OCI-LY7 (cell line): ENCODE data around the gene SPEN. TPM values are rescaled to one million over a fixed set of nuclear protein-coding genes. Genes with fewer than 3 reads are reported as not detected.

Experiments
- BruUV-seq: library from RNA; stranded (reverse); fragments of 400-500 nt; replicated peaks from 2 replicates; lab custom pipeline; 2021; lab: Mats Ljungman, UMichigan
- CTCF ChIA-PET: fragments of 300-600 bp; sonication (Branson Sonifier 250); formaldehyde crosslinking; loops from one replicate; lab custom pipeline; 2022; ENCODE audit warnings: antibody characterized with exemption; ENCODE audit not compliant: unreplicated experiment; lab: Charles Lee
- POLR2A ChIA-PET: fragments of 300-600 bp; sonication (Branson Sonifier 250); formaldehyde crosslinking; loops from one replicate; lab custom pipeline; 2022; ENCODE audit warnings: antibody characterized with exemption; lab: Charles Lee
- DNase-seq: peaks from one replicate; pipeline ENCODE4 v3.0.0-alpha.2; 2015; ENCODE audit warnings: low spot score
- H2AFZ ChIP-seq: fragments of 200-600 bp; sonication (generic), shearing (Covaris generic); 2 replicates; pipeline ENCODE4 v1.6.1; 2014; ENCODE audit warnings: mild to moderate bottlenecking, antibody characterized with exemption, low read length, moderate library complexity
- H3K27ac ChIP-seq: fragments of 200-600 bp; sonication (generic); 2 replicates; pipeline ENCODE4 v1.5.1; 2014; ENCODE audit warnings: mixed run types, low read depth, mild to moderate bottlenecking, moderate library complexity, low read length, inconsistent platforms; ENCODE audit not compliant: poor library complexity, severe bottlenecking
- H3K36me3 ChIP-seq: fragments of 200-600 bp; sonication (generic); 2 replicates; pipeline ENCODE4 v1.6.1; 2014; ENCODE audit warnings: mild to moderate bottlenecking, antibody characterized with exemption, low read length, moderate library complexity, mixed read lengths; ENCODE audit not compliant: insufficient read depth
- H3K4me1 ChIP-seq: fragments of 200-600 bp; sonication (generic); 2 replicates; pipeline ENCODE4 v1.5.1; 2014; ENCODE audit warnings: mild to moderate bottlenecking, low read length; ENCODE audit not compliant: insufficient read depth, poor library complexity, severe bottlenecking
- H3K4me2 ChIP-seq: fragments of 200-600 bp; sonication (generic); 2 replicates; pipeline ENCODE4 v1.6.1; 2014; ENCODE audit warnings: mild to moderate bottlenecking, low read length
- H3K4me3 ChIP-seq: fragments of 200-600 bp; sonication (generic); 2 replicates; pipeline ENCODE4 v1.5.1; 2014; ENCODE audit warnings: mild to moderate bottlenecking, low read depth, low read length; ENCODE audit not compliant: poor library complexity, severe bottlenecking
- H3K79me2 ChIP-seq: fragments of 200-600 bp; sonication (generic); 2 replicates; pipeline ENCODE4 v1.6.1; 2016; ENCODE audit warnings: low read depth, mild to moderate bottlenecking, low read length, moderate library complexity, mixed read lengths; ENCODE audit not compliant: insufficient read depth
- H3K9me2 ChIP-seq: fragments of 200-600 bp; sonication (generic); 2 replicates; pipeline ENCODE4 v1.6.1; 2016; ENCODE audit warnings: mild to moderate bottlenecking, low read length, mixed read lengths; ENCODE audit not compliant: insufficient read depth
- H3K9me3 ChIP-seq: fragments of 200-600 bp; sonication (generic); 2 replicates; pipeline ENCODE4 v1.6.1; 2014; ENCODE audit warnings: mild to moderate bottlenecking, mixed run types, low read length, mixed read lengths
- H4K20me1 ChIP-seq: fragments of 200-600 bp; sonication (generic); 2 replicates; pipeline ENCODE4 v1.6.1; 2014; ENCODE audit warnings: mild to moderate bottlenecking, antibody characterized with exemption, low read length, moderate library complexity, mixed read lengths; ENCODE audit not compliant: insufficient read depth
- EZH2phosphoT487 ChIP-seq: fragments of 200-600 bp; sonication (generic); IDR thresholded peaks from 2 replicates; pipeline ENCODE4 v1.6.1; 2018; ENCODE audit warnings: low read depth, borderline replicate concordance, mild to moderate bottlenecking, mixed run types, antibody characterized with exemption, low read length, moderate library complexity, mixed read lengths
- intact Hi-C: fragments of 100-400 bp; cut with micrococcal nuclease; formaldehyde crosslinking; loops from one replicate; pipeline ENCODE4 v1.10.0; 2022; ENCODE audit not compliant: unreplicated experiment
- total RNA-seq, 2 experiments: library from RNA; depleted of rRNA in 1 of 2; stranded (reverse); fragments of >200 nt in 1 of 2; shearing (Covaris generic) in 1 of 2; gene quantifications; 2 replicates each; pipeline ENCODE4 v1.2.3, GENCODE V29; 2014 to 2022
- TF ChIP-seq, protein P1 (sequence below): fragments of 200-600 bp; sonication (generic); conservative IDR thresholded peaks from 2 replicates; pipeline ENCODE4 v1.5.1; 2014; ENCODE audit warnings: mild to moderate bottlenecking, antibody characterized with exemption, low read length, moderate library complexity, mixed read lengths

The SPEN gene
- total RNA-seq, 2 experiments from 2014 or later: 40.7 to 87.1 TPM

DNA sequence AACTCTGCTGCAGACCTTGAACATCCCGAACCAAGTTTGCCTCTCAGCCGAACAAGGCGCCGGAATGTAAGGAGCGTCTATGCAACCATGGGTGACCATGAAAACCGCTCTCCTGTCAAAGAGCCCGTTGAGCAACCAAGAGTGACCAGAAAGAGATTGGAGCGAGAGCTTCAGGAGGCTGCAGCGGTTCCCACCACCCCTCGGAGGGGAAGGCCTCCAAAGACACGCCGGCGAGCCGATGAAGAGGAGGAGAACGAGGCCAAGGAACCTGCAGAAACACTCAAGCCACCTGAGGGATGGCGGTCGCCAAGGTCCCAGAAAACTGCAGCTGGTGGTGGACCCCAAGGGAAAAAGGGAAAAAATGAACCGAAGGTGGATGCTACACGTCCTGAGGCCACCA, 84.4 kb downstream of the SPEN start:
- Histone ChIP-seq H3K36me3 (peaks cover 99% of the 10 kb centered on the region), H3K9me2 (no peaks in the 10 kb centered on the region), H3K4me3 (no peak overlapping the region), H3K4me1 (no peaks in the 10 kb centered on the region), H4K20me1 (no peaks in the 10 kb centered on the region), H3K79me2 (no peaks in the 10 kb centered on the region), H3K9me3 (no peaks in the 10 kb centered on the region), H2AFZ (no peak overlapping the region), H3K4me2 (no peak overlapping the region), H3K27ac (no peak overlapping the region)
- no peak for DNase-seq
- no TSS peak for BruUV-seq
- POLR2A ChIA-PET: no interaction called here
- TF ChIP-seq, protein P1, sequence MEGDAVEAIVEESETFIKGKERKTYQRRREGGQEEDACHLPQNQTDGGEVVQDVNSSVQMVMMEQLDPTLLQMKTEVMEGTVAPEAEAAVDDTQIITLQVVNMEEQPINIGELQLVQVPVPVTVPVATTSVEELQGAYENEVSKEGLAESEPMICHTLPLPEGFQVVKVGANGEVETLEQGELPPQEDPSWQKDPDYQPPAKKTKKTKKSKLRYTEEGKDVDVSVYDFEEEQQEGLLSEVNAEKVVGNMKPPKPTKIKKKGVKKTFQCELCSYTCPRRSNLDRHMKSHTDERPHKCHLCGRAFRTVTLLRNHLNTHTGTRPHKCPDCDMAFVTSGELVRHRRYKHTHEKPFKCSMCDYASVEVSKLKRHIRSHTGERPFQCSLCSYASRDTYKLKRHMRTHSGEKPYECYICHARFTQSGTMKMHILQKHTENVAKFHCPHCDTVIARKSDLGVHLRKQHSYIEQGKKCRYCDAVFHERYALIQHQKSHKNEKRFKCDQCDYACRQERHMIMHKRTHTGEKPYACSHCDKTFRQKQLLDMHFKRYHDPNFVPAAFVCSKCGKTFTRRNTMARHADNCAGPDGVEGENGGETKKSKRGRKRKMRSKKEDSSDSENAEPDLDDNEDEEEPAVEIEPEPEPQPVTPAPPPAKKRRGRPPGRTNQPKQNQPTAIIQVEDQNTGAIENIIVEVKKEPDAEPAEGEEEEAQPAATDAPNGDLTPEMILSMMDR: no peak
- no peak for TF ChIP-seq EZH2phosphoT487
- CTCF ChIA-PET: no interaction called here
- intact Hi-C loops: loop anchor here (5.0 kb wide), 1 partner anchor 115 kb away; no protein-coding TSS in a partner anchor

DNA sequence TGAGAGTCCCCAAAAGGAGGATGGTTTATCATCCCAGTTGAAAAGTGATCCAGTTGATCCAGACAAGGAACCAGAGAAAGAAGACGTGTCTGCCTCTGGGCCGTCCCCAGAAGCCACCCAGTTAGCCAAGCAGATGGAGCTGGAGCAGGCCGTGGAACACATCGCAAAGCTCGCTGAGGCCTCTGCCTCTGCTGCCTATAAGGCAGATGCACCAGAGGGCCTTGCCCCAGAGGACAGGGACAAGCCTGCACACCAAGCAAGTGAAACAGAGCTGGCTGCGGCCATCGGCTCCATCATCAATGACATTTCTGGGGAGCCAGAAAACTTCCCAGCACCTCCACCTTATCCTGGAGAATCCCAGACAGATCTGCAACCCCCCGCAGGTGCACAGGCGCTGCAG, 85.1 kb downstream of the SPEN start:
- H3K9me3 ChIP-seq: no peaks in the 10 kb centered on the region
- no peak for TF ChIP-seq EZH2phosphoT487
- TF ChIP-seq, protein P1: no peak
- H3K4me2 ChIP-seq: no peak overlapping the region
- H3K4me3 ChIP-seq: no peak overlapping the region
- H2AFZ ChIP-seq: no peak overlapping the region
- no TSS peak for BruUV-seq
- no peak for DNase-seq
- ChIA-PET CTCF (no interaction called here), POLR2A (no interaction called here)
- H3K27ac ChIP-seq: no peak overlapping the region
- H3K9me2 ChIP-seq: no peaks in the 10 kb centered on the region
- H3K79me2 ChIP-seq: no peaks in the 10 kb centered on the region
- no peaks in the 10 kb centered on the region for H3K4me1 ChIP-seq
- intact Hi-C loops: loop anchor here (5.0 kb wide), 1 partner anchor 115 kb away; no protein-coding TSS in a partner anchor
- no peaks in the 10 kb centered on the region for H4K20me1 ChIP-seq
- peaks cover 99% of the 10 kb centered on the region for H3K36me3 ChIP-seq

DNA sequence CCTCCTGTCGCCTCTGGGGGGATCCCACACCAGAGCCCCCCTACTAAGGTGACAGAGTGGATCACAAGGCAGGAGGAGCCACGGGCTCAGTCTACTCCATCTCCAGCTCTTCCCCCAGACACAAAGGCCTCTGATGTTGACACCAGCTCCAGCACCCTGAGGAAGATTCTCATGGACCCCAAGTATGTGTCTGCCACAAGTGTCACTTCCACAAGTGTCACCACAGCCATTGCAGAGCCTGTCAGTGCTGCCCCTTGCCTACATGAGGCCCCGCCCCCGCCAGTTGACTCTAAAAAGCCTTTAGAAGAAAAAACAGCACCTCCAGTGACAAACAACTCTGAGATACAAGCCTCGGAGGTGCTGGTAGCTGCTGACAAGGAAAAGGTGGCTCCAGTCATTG, 86.2 kb downstream of the SPEN start:
- Histone ChIP-seq H3K36me3 (peaks cover 99% of the 10 kb centered on the region), H3K4me1 (no peaks in the 10 kb centered on the region), H3K4me2 (no peak overlapping the region), H2AFZ (no peak overlapping the region), H3K9me3 (no peaks in the 10 kb centered on the region), H3K9me2 (no peaks in the 10 kb centered on the region), H3K27ac (no peak overlapping the region), H3K4me3 (no peak overlapping the region), H4K20me1 (no peaks in the 10 kb centered on the region), H3K79me2 (no peaks in the 10 kb centered on the region)
- DNase-seq: no peak
- TF ChIP-seq, protein P1: no peak
- no peak for TF ChIP-seq EZH2phosphoT487
- POLR2A ChIA-PET: no interaction called here
- no TSS peak for BruUV-seq
- CTCF ChIA-PET: no interaction called here
- intact Hi-C loops: loop anchor here (5.0 kb wide), 1 partner anchor 116 kb away; no protein-coding TSS in a partner anchor
